Measurements from ENCODE around the gene TK2. TPM values are rescaled to one million over a fixed set of nuclear protein-coding genes. Genes with fewer than 3 reads are reported as not detected.
"Not testable (repeated sequence)": the region's sequence is repeated elsewhere in the genome, so short reads cannot be mapped to it uniquely, and the experiment has no call there.

TK2 gene
- total RNA-seq, 2 donors from 2014 or later = 14.5 to 19.2 TPM

DNA sequence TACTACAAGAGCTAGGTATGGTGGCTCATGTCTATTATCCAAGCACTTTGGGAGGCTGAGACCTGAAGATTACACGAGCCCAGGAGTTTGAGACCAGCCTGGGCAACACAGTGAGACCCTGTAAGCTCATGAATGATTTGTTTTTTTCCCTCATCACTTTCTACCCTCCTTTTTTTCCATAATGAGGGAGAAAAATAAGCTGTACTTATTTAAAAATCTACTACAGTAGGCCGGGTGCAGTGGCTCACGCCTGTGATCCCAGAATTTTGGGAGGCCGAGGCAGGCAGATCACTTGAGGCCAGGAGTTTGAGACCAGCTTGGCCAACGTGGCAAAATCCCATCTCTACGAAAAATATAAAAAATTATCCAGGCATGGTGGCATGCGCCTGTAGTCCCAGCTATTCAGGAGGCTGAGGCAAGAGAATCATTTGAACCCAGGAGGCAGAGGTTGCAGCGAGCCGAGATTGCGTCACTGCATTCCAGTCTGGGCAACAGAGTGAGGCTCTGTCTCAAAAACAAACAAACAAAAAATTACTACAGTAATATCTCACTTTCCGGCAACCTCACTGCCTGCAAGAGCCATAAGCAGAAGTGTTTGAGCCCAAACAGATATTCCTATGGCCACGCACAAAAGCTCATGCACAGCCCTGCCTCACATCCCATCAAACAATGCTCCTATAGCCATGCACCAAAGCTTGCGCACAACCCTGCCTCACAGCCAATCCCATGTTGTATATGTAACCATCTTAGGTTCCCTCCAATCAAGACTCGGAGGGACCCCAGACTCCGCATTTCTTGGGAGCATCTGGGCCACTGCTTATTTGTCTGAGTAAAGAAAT, 37.4 kb downstream of the TK2 start:
- DNase-seq (no peak), ATAC-seq (no peak)
- intact Hi-C loops (cut with DNase I, micrococcal nuclease) = no loop called here

DNA sequence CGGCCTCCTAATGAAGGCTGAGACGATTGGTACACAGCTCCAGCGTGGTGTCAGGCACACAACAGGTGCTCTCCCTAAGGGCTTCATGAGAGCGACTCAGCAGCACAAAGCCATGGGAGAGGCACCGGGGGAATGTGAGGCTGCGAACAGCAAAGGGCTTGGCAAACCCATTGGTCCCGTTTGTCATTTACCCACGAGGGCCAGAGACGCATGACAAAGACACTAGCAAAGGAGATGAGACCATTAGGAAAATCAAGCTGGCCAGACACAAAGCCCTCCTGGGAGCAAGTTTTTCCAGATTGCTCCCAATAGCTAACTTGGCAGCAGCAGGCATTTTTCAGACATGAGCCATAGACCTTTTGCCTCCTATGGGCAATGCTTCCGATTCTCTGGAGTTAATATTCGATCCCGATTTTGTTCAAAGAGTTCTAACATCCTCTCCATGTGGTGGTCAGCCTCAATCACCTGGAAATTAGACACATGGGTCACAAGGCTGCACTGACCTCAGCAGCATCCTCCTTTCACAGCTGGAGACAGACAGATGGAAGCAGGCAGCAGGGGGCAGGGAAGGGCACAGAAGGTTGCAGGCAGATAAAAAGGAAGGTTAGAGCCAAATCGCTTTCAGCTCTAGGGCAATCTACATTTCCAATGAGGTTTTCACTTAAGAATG, 38.2 kb downstream of the TK2 start:
- DNase-seq (no peak), ATAC-seq (no peak)
- intact Hi-C loops (cut with DNase I, micrococcal nuclease) = no loop called here

DNA sequence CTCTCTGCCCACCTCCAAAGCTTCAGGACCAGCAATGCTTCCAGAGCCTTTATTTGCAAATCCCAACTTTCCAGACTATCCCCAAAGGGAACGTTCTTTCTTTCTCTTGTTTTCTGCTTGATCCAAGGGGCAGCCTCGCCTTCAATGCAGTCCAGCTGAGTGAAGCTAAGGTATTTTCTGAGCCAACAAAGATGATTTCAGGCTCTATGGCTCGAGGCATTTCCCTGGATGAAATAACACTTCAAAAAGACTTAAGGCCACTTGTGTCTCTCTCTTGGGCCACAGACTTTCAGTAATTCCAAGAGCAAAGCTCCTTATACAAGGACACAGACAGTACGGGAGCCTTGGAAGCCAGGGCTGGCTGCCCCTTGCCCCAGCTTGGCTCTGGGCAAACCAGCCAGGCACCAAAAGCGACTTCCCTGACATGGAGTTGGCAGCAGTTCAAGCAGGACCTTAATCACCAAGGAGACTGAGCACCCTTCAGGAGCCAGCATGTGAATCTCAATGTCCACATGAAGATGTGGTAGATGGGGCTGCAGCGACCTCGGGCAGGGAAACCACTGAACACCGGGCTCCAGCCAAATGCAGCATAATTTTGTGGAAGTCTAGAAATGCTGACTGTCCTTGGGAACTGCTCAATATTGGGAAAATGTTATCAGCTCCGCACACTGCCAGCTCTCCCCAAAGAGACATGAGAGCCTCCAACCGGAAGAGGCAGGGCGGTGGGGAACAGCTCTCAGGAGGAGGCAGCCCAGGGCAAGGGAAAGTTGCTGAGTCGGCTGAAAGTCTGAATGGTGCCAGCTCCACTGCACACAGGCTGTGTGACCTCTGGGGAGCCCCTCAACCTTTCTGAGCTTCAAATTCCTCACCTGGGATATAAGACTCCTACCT, 39.0 kb downstream of the TK2 start:
- ATAC-seq = no peak
- intact Hi-C loops (cut with DNase I, micrococcal nuclease) = no loop called here
- no peak for DNase-seq

GRCh38 chr16:66510298-66510697, 39.6 kb downstream of the TK2 start:
- DNase-seq (no peak), ATAC-seq (no peak)
- intact Hi-C loops (cut with DNase I, micrococcal nuclease) = no loop called here

DNA sequence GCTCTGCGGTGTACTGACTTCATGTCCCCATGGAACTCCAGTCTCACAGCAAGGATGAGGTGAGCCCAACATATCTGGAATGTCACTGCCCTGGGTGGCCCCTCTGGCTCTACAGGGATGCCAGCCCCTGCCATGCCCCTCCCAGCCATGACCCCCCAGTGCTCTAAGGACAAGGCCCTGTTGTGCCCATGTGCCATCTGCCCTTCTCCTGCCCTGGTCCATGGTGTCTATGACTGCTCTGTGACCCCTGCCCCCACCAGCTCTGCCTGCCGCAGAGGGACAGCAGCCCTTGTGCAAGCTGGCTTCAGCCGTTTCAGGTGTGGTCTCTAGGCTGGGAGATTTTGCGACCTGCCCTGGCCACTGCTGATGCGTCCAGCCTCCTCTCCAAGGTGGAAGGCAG, 40.3 kb downstream of the TK2 start:
- DNase-seq (no peak), ATAC-seq (no peak)
- intact Hi-C loops (cut with DNase I, micrococcal nuclease) = no loop called here

DNA sequence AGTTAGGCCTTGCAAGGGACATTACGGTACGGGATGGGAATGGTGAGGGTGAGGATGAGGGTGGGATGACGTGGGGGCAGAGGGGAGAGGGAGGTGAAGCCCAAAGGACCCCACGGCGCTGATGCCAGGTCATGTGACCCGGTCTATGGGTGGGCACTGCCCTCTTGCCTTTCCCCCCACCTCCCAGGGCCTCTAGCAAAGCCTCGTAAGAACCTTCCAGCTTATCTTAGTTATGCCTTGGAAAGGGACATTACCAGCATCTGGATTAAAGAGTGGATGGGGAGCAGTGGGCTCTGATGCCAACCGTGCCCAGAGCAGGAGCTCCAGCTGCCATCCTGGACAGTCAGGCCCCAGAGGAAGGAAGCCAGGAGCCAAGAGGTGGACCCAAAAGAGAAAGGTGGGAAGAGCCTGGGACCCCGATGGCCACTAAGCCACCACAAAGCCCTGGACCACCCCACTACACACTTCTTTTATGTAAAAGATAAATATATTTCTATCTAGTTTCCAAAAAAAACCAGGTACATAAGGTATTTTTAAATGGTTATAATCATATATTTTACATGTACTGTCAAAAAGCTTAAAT, 40.9 kb downstream of the TK2 start:
- DNase-seq = no peak
- no peak for ATAC-seq
- intact Hi-C loops (cut with DNase I, micrococcal nuclease) = no loop called here

- DNase-seq (no peak), ATAC-seq (peak; percentile 72)
- intact Hi-C loops (cut with DNase I, micrococcal nuclease) = no loop called here
Observed at GRCh38 chr16:66508248-66508913, 41.5 kb downstream of the TK2 start.

DNA sequence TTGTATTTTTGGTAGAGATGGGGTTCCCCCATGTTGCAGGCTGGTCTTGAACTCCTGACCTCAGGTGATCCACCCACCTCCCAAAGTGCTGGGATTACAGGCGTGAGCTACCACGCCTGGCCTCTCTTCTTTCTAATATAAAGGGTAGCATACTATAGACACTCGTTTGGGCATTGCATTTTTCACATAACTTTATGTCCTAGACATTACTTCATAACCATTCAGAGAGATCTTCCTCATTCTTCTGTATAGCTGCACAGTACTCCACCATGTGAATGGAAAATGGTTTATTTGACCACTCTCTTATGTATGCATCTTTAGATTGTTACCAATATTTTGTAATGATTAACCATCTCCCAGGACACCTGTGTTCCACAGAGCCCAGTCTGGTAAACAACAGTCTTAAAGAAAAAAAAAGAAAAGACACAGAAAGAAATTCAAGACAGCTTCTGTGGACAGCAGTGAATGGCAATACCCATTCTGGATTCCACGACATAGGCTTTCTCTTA, 42.1 kb downstream of the TK2 start:
- intact Hi-C loops (cut with DNase I, micrococcal nuclease) = no loop called here
- DNase-seq (no peak), ATAC-seq (peak; percentile 55)

DNA sequence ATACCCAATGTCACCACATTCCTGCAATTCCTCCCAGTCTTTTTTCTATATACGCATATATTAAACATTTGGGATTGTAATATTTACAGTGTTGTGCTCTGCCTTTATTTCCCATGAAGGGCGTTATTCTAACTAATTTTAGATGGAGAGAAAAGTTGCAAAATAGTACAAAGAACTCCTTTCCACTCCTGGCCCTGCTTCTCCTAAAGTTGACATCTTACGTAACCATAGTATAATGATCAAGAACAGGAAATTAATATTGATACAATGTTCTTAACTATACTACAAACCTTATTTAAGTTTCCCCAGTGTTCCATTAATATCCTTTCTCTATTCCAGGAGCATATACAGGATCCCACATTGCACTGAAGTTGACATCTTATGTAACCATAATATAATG, 46.3 kb downstream of the TK2 start:
- DNase-seq (no peak), ATAC-seq (no peak)
- intact Hi-C loops (cut with DNase I, micrococcal nuclease) = no loop called here

- ATAC-seq = no peak
- peak in 1 of 2 donors; percentile 3 for DNase-seq
- intact Hi-C loops (cut with DNase I, micrococcal nuclease) = no loop called here
Observed at GRCh38 chr16:66503030-66503429, 46.9 kb downstream of the TK2 start.

GRCh38 chr16:66502020-66502913, 47.7 kb downstream of the TK2 start:
- intact Hi-C loops (cut with DNase I, micrococcal nuclease) = no loop called here
- no peak for ATAC-seq
- DNase-seq = peak in 1 of 2 donors; percentile 3

- ATAC-seq; intact Hi-C loops (cut with DNase I, micrococcal nuclease): not testable (repeated sequence)
Observed at GRCh38 chr16:66501563-66501962, 48.4 kb downstream of the TK2 start.

GRCh38 chr16:66497921-66498320, 52.0 kb downstream of the TK2 start:
- ATAC-seq; DNase-seq; intact Hi-C loops (cut with DNase I, micrococcal nuclease): not testable (repeated sequence)

More at GRCh38 chr16:66501563-66501962, 48.4 kb downstream of the TK2 start:
- DNase-seq = not testable (repeated sequence)

DNA sequence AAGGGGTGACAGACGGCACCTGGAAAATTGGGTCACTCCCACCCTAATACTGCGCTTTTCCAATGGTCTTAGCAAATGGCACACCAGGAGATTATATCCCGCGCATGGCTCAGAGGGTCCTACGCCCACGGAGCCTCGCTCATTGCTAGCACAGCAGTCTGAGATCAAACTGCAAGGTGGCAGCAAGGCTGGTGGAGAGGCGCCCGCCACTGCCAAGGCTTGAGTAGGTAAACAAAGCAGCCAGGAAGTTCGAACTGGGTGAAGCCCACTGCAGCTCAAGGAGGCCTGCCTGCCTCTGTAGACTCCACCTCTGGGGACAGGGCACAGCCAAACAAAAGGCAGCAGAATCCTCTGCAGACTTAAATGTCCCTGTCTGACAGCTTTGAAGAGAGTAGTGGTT, 53.7 kb downstream of the TK2 start:
- intact Hi-C loops (cut with DNase I, micrococcal nuclease); DNase-seq; ATAC-seq: not testable (repeated sequence)

DNA sequence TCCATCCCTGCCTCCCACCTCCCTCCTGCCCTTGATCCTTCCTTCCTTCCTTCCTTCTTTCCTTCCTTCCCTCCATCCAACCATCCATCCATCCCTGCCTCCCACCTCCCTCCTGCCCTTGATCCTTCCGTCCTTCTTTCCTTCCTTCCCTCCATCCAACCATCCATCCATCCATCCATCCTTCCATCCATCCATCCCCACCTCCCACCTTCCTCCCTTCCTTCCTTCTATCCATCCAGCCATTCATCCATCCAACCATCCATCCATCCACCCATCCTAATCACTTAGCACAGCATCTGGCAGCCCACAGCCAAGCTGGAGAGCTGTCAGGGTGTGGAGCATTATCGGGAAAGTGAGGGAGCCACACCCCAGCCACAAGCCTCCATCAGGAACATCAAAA, 54.5 kb downstream of the TK2 start:
- no peak for ATAC-seq
- peak in 1 of 2 donors; percentile 1 for DNase-seq
- intact Hi-C loops (cut with DNase I, micrococcal nuclease) = no loop called here

DNA sequence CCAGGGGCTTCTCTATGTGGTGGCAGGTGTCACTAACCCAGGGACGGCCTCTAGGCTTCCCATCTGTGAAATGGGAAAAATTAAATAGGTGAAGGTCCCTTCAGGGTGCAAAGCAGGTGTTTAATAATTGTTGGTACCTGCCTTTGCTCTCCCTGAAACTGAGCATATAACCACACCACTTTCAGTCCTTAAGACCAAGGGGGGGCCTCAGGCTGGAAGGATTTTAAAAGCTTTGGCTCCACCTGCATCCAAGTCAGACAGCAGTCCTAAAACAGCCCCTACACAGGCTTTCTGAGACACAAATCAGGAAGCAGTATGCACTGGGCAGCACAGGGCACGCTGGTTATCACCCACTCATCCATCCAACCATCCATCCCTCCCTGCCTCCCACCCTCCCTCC, 55.0 kb downstream of the TK2 start:
- ATAC-seq (no peak), DNase-seq (peak in 1 of 2 donors; percentile 0)
- intact Hi-C loops (cut with DNase I, micrococcal nuclease) = no loop called here
